ENCODE measurements around the gene ENPP5.

The ENPP5 gene

DNA sequence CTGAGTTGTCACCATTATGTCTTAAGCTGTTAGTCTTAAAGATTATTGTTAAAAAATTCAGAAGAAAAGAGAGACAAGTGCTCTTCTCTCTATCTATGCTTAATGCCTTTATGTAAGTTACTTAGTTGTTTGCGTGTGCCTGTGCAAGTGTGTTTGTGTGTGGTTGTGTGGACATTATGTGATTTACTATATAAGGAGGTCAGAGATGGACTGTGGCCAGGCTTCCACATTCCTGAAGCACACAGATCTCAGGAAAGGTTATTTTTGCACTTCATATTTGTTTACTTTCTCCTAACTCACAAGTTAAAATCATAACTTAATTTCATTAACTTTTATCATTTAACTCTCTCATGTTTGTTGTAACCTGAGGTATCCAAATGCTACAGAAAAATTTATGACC lies 26.5 kb downstream of the ENPP5 start:
- Histone ChIP-seq H3K4me3 (ENCODE audit: low read length) (no peak overlapping the region), H3K4me2 (ENCODE audit: low read length) (no peak overlapping the region), H3K27me3 (ENCODE audit: control insufficient read depth, low read length) (no peaks in the 10 kb centered on the region), H3K27ac (ENCODE audit: low read depth, low read length) (no peak overlapping the region), H3K79me2 (ENCODE audit: control insufficient read depth, low read length) (peaks cover 10% of the 10 kb centered on the region), H3K4me1 (ENCODE audit: control insufficient read depth, low read length) (no peaks in the 10 kb centered on the region), H4K20me1 (ENCODE audit: control insufficient read depth, insufficient read depth, low read depth, low read length) (peaks cover 4% of the 10 kb centered on the region; the same call in 1 of the 2 replicates), H3K9me2 (replicated peaks; ENCODE audit: control insufficient read depth, low read length) (no peaks in the 10 kb centered on the region), H3F3A (ENCODE audit: control insufficient read depth, insufficient read depth) (no peaks in the 10 kb centered on the region), H3K36me3 (ENCODE audit: control insufficient read depth, low read length) (peaks cover 24% of the 10 kb centered on the region), H3K9me3 (ENCODE audit: control insufficient read depth, insufficient read depth, low read length) (no peaks in the 10 kb centered on the region)
- TF ChIP-seq EZH2phosphoT487 (IDR thresholded peaks at IDR 0.05; ENCODE audit: borderline replicate concordance, low read length): no peak

DNA sequence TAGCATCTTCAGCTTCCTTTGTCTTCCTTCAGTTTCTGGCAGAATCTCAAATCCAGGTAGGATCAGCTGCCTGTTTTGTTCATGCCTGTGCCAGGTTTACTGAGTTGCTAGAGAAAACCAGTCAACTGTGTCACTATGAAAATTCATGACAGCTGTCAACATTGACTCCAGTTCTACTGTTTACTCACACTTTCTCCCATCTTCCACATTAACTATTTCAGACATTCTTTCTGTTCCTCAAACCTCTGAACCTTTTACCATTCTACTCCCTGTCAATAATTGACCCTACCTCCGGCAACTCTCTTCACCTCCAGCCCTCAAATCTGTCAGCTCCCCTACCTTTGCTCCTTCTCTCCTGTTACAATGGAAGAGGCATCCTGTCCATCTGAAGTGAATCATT lies 32.5 kb downstream of the ENPP5 start:
- Histone ChIP-seq H3K4me2 (ENCODE audit: low read length) (peak overlapping the region; percentile 15), H3K9me2 (replicated peaks; ENCODE audit: control insufficient read depth, low read length) (no peaks in the 10 kb centered on the region), H3K4me1 (ENCODE audit: control insufficient read depth, low read length) (peaks cover 21% of the 10 kb centered on the region), H3K9me3 (ENCODE audit: control insufficient read depth, insufficient read depth, low read length) (no peaks in the 10 kb centered on the region), H3K4me3 (ENCODE audit: low read length) (no peak overlapping the region), H3K27ac (ENCODE audit: low read depth, low read length) (no peak overlapping the region), H3K79me2 (ENCODE audit: control insufficient read depth, low read length) (peaks cover 67% of the 10 kb centered on the region), H3F3A (ENCODE audit: control insufficient read depth, insufficient read depth) (no peaks in the 10 kb centered on the region), H3K27me3 (ENCODE audit: control insufficient read depth, low read length) (no peaks in the 10 kb centered on the region), H4K20me1 (ENCODE audit: control insufficient read depth, insufficient read depth, low read depth, low read length) (peaks cover 4% of the 10 kb centered on the region; the same call in 1 of the 2 replicates), H3K36me3 (ENCODE audit: control insufficient read depth, low read length) (peaks cover 20% of the 10 kb centered on the region)
- TF ChIP-seq, protein P1, sequence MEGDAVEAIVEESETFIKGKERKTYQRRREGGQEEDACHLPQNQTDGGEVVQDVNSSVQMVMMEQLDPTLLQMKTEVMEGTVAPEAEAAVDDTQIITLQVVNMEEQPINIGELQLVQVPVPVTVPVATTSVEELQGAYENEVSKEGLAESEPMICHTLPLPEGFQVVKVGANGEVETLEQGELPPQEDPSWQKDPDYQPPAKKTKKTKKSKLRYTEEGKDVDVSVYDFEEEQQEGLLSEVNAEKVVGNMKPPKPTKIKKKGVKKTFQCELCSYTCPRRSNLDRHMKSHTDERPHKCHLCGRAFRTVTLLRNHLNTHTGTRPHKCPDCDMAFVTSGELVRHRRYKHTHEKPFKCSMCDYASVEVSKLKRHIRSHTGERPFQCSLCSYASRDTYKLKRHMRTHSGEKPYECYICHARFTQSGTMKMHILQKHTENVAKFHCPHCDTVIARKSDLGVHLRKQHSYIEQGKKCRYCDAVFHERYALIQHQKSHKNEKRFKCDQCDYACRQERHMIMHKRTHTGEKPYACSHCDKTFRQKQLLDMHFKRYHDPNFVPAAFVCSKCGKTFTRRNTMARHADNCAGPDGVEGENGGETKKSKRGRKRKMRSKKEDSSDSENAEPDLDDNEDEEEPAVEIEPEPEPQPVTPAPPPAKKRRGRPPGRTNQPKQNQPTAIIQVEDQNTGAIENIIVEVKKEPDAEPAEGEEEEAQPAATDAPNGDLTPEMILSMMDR (IDR thresholded peaks at IDR 0.05; ENCODE audit: low read depth, low read length, poor library complexity, severe bottlenecking): no peak
- no peak for TF ChIP-seq EZH2phosphoT487 (IDR thresholded peaks at IDR 0.05; ENCODE audit: borderline replicate concordance, low read length)

DNA sequence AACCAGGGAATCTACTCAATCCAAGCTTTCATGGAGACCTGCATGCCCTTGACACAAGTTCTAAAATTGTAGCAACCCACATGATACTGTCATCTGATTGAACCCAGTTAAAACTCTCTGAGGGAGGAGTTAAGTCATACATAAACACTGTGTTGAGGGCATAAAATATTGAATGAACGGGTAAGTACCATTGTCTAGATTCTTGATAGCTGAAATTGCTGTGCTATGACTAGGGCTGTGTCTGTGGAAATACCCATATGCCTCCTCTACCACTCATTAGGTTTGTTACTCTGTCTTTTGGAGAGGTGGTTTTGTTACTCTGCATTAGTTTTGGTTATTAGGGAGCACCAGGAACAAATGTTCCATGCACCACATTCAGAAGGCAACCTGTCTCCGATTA lies 33.4 kb downstream of the ENPP5 start:
- peaks cover 4% of the 10 kb centered on the region; the same call in 1 of the 2 replicates for H4K20me1 ChIP-seq (ENCODE audit: control insufficient read depth, insufficient read depth, low read depth, low read length)
- H3K27ac ChIP-seq (ENCODE audit: low read depth, low read length): no peak overlapping the region
- H3K79me2 ChIP-seq (ENCODE audit: control insufficient read depth, low read length): peaks cover 71% of the 10 kb centered on the region

DNA sequence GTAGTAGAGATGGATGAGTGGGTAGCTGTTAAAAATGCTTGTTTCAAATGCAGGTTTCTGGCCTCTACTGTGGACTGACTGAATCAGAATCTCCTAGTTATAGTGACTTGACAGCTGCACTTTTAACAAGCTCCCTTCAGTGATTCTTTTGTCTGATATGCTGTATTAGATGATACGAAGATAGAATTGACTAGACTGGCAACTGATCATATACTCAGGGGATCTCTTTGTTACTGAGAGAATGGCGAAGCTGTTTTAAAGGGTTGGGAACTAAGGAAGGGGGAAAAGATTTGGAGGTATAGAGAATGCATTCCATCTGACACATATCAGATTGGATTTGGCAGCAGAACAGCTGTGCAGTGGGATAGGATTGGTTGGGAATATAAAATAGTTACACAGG lies 33.9 kb downstream of the ENPP5 start:
- H3K9me2 ChIP-seq (replicated peaks; ENCODE audit: control insufficient read depth, low read length): no peaks in the 10 kb centered on the region
- peaks cover 21% of the 10 kb centered on the region for H3K4me1 ChIP-seq (ENCODE audit: control insufficient read depth, low read length)
- no peak overlapping the region for H3K27ac ChIP-seq (ENCODE audit: low read depth, low read length)
- peaks cover 13% of the 10 kb centered on the region for H3K36me3 ChIP-seq (ENCODE audit: control insufficient read depth, low read length)
- H3F3A ChIP-seq (ENCODE audit: control insufficient read depth, insufficient read depth): no peaks in the 10 kb centered on the region
- H3K27me3 ChIP-seq (ENCODE audit: control insufficient read depth, low read length): no peaks in the 10 kb centered on the region
- H3K4me3 ChIP-seq (ENCODE audit: low read length): no peak overlapping the region
- no peak for TF ChIP-seq EZH2phosphoT487 (IDR thresholded peaks at IDR 0.05; ENCODE audit: borderline replicate concordance, low read length)
- TF ChIP-seq, protein P1 (IDR thresholded peaks at IDR 0.05; ENCODE audit: low read depth, low read length, poor library complexity, severe bottlenecking): no peak
- H3K4me2 ChIP-seq (ENCODE audit: low read length): no peak overlapping the region
- no peaks in the 10 kb centered on the region for H3K9me3 ChIP-seq (ENCODE audit: control insufficient read depth, insufficient read depth, low read length)
- H3K79me2 ChIP-seq (ENCODE audit: control insufficient read depth, low read length): peaks cover 71% of the 10 kb centered on the region
- peaks cover 4% of the 10 kb centered on the region; the same call in 1 of the 2 replicates for H4K20me1 ChIP-seq (ENCODE audit: control insufficient read depth, insufficient read depth, low read depth, low read length)

More for the DNA sequence above, 33.4 kb downstream of the ENPP5 start:
- Histone ChIP-seq H3K36me3 (ENCODE audit: control insufficient read depth, low read length) (peaks cover 14% of the 10 kb centered on the region), H3K9me3 (ENCODE audit: control insufficient read depth, insufficient read depth, low read length) (no peaks in the 10 kb centered on the region), H3K9me2 (replicated peaks; ENCODE audit: control insufficient read depth, low read length) (no peaks in the 10 kb centered on the region), H3K4me2 (ENCODE audit: low read length) (no peak overlapping the region), H3K27me3 (ENCODE audit: control insufficient read depth, low read length) (no peaks in the 10 kb centered on the region), H3F3A (ENCODE audit: control insufficient read depth, insufficient read depth) (no peaks in the 10 kb centered on the region), H3K4me3 (ENCODE audit: low read length) (no peak overlapping the region), H3K4me1 (ENCODE audit: control insufficient read depth, low read length) (peaks cover 21% of the 10 kb centered on the region)
- TF ChIP-seq, protein P1 (IDR thresholded peaks at IDR 0.05; ENCODE audit: low read depth, low read length, poor library complexity, severe bottlenecking): no peak
- no peak for TF ChIP-seq EZH2phosphoT487 (IDR thresholded peaks at IDR 0.05; ENCODE audit: borderline replicate concordance, low read length)

Measured in DOHH2 (cell line).